Transverse colon (tissue), 4 donors: ENCODE results near the gene PSMC3IP. TPM values are rescaled to one million over a fixed set of nuclear protein-coding genes. Genes with fewer than 3 reads are reported as not detected.

Source experiments
- DNase-seq: peaks from one replicate; pipeline ENCODE4 v3.0.0-alpha.2; 2019
- H3K27ac ChIP-seq, 4 donors: fragments of 200-600 bp; sonication (generic); 2 replicates each; pipeline ENCODE4 v1.5.1; 2016 to 2018; ENCODE audit warnings: inconsistent platforms in 4 of 4
- H3K27me3 ChIP-seq: fragments of 200-600 bp; sonication (generic); 2 replicates; pipeline ENCODE4 v1.5.1; 2017; ENCODE audit warnings: inconsistent platforms
- H3K36me3 ChIP-seq, 4 donors: fragments of 200-600 bp; sonication (generic); 2 replicates each; pipeline ENCODE4 v1.5.1; 2017 to 2019; ENCODE audit warnings: inconsistent platforms in 4 of 4
- H3K4me1 ChIP-seq, 4 donors: fragments of 200-600 bp; sonication (generic); 2 replicates each; pipeline ENCODE4 v1.5.1; 2017 to 2020; ENCODE audit warnings: inconsistent platforms in 4 of 4
- H3K4me3 ChIP-seq, 4 donors: fragments of 200-600 bp; sonication (generic); 1 replicate in 1 of 4; 2 replicates in 3 of 4; pipeline versions ENCODE4 v1.5.1 to v1.6.1; 2017 to 2019; ENCODE audit warnings: inconsistent platforms in 4 of 4
- H3K9me3 ChIP-seq, 2 donors: fragments of 200-600 bp; sonication (generic); 2 replicates each; pipeline ENCODE4 v1.5.1; 2017 to 2019; ENCODE audit warnings: inconsistent platforms in 2 of 2
- EP300 ChIP-seq: sonication (generic); formaldehyde crosslinking; IDR thresholded peaks from one replicate; pipeline ENCODE4 v1.6.1; 2017; ENCODE audit warnings: antibody characterized with exemption, low read depth
- POLR2A ChIP-seq: fragments of 450-650 bp; IDR thresholded peaks from one replicate; pipeline ENCODE4 v1.6.1; 2016; ENCODE audit warnings: antibody characterized with exemption, mild to moderate bottlenecking, moderate library complexity
- POLR2AphosphoS5 ChIP-seq, 3 donors: sonication (generic); formaldehyde crosslinking; IDR thresholded peaks; one replicate each; pipeline ENCODE4 v1.6.1; 2016; ENCODE audit warnings: antibody characterized with exemption in 3 of 3
- WGBS, 2 donors: methylation state at CpG; one replicate each; pipeline ENCODE4 v1.1.5; 2018; ENCODE audit warnings: low coverage in 1 of 2; 5-methylcytosine and 5-hydroxymethylcytosine counted together
- in situ Hi-C, 4 donors: fragments of 200-750 bp; cut with MboI; loops; one replicate each; pipeline versions ENCODE4 v1.15.0 to v1.15.1; 2017; ENCODE audit warnings: low sequenced_read_pairs in 3 of 4, low pct_ligation_motif_present in 1 of 4, low pct_unique_long_range_greater_than_20kb in 1 of 4
- intact Hi-C: fragments of 100-400 bp; cut with DNase I; formaldehyde crosslinking; loops from one replicate; pipeline ENCODE4 v1.15.1; 2023; ENCODE audit warnings: low total_unique reads
- total RNA-seq, 4 donors: library from RNA; depleted of rRNA; stranded (reverse); fragments of >200 nt; gene quantifications; one replicate each; pipeline ENCODE4 v1.1.0, GENCODE V29; 2016
- TF ChIP-seq, protein P1 (sequence below), 5 experiments: fragments of 200-600 bp in 3 of 5; fragments of 450-650 bp in 2 of 5; sonication (generic) in 3 of 5; IDR thresholded peaks; 1 replicate in 2 of 5; 2 replicates in 3 of 5; pipeline ENCODE4 v1.5.1; 2016 to 2017; ENCODE audit warnings: antibody characterized with exemption in 5 of 5, inconsistent platforms in 3 of 5, mild to moderate bottlenecking in 2 of 5, moderate library complexity in 1 of 5

The PSMC3IP gene
- total RNA-seq, 4 donors from 2014 or later = 0.96 to 2.6 (median 1.3) TPM; not detected in 1

GRCh38 chr17:42529061-42529460 is 48.5 kb downstream of the PSMC3IP start:
- Histone ChIP-seq H3K4me3 (no peak overlapping the region), H3K36me3 (no peaks in the 10 kb centered on the region), H3K27ac (no peak overlapping the region), H3K27me3 (no peaks in the 10 kb centered on the region), H3K4me1 (peaks cover 13 to 47% (median 29%) of the 10 kb centered on the region in 4 donors), H3K9me3 (no peaks in the 10 kb centered on the region)
- TF ChIP-seq, protein P1, sequence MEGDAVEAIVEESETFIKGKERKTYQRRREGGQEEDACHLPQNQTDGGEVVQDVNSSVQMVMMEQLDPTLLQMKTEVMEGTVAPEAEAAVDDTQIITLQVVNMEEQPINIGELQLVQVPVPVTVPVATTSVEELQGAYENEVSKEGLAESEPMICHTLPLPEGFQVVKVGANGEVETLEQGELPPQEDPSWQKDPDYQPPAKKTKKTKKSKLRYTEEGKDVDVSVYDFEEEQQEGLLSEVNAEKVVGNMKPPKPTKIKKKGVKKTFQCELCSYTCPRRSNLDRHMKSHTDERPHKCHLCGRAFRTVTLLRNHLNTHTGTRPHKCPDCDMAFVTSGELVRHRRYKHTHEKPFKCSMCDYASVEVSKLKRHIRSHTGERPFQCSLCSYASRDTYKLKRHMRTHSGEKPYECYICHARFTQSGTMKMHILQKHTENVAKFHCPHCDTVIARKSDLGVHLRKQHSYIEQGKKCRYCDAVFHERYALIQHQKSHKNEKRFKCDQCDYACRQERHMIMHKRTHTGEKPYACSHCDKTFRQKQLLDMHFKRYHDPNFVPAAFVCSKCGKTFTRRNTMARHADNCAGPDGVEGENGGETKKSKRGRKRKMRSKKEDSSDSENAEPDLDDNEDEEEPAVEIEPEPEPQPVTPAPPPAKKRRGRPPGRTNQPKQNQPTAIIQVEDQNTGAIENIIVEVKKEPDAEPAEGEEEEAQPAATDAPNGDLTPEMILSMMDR (IDR thresholded peaks at IDR 0.05) = no peak
- TF ChIP-seq POLR2A = no peak
- TF ChIP-seq POLR2AphosphoS5 (IDR thresholded peaks at IDR 0.05) = no peak
- no peak for TF ChIP-seq EP300
- no peak for DNase-seq
- in situ Hi-C loops (loop anchor here in 2 of 4 donors (5.0 to 10.0 kb wide), 3 partner anchors 94 to 207 kb away; no protein-coding TSS in a partner anchor), intact Hi-C loops (loop anchor here (5.0 to 10.0 kb wide), 2 partner anchors 104 to 207 kb away; partner anchors contain the start of gene CAVIN1)
- 58 to 60% methylated on average over 1 to 3 of the region's 3 CpGs for WGBS, 2 donors

GRCh38 chr17:42527932-42528331 is 49.6 kb downstream of the PSMC3IP start:
- TF ChIP-seq POLR2AphosphoS5 (IDR thresholded peaks at IDR 0.05) (no peak), POLR2A (no peak), EP300 (no peak)
- TF ChIP-seq, protein P1 (IDR thresholded peaks at IDR 0.05) = no peak
- peaks cover 15 to 49% (median 30%) of the 10 kb centered on the region in 4 donors for H3K4me1 ChIP-seq
- no peak for DNase-seq
- intact Hi-C loops = loop anchor here (5.0 to 10.0 kb wide), 2 partner anchors 103 to 206 kb away; partner anchors contain the start of gene CAVIN1
- no peak overlapping the region for H3K4me3 ChIP-seq
- no peaks in the 10 kb centered on the region for H3K36me3 ChIP-seq
- H3K27me3 ChIP-seq = no peaks in the 10 kb centered on the region
- in situ Hi-C loops = loop anchor here in 2 of 4 donors (5.0 to 10.0 kb wide), 3 partner anchors 93 to 206 kb away; no protein-coding TSS in a partner anchor
- H3K27ac ChIP-seq = no peak overlapping the region
- H3K9me3 ChIP-seq = no peaks in the 10 kb centered on the region
- WGBS, 2 donors = 93% methylated on average over 6 of the region's 6 CpGs; no CpG with 5 or more reads in 1 of the 2 donors

GRCh38 chr17:42526031-42526444 is 51.5 kb downstream of the PSMC3IP start:
- intact Hi-C loops (loop anchor here (5.0 to 10.0 kb wide), 2 partner anchors 101 to 204 kb away; partner anchors contain the start of gene CAVIN1), in situ Hi-C loops (loop anchor here in 2 of 4 donors (5.0 to 10.0 kb wide), 3 partner anchors 91 to 204 kb away; no protein-coding TSS in a partner anchor)
- DNase-seq = peak; percentile 49
- Histone ChIP-seq H3K4me3 (no peak overlapping the region), H3K9me3 (no peaks in the 10 kb centered on the region), H3K36me3 (no peaks in the 10 kb centered on the region), H3K27ac (peak overlapping the region; percentile 60 to 72 (median 70)), H3K27me3 (no peaks in the 10 kb centered on the region), H3K4me1 (peaks cover 29 to 57% (median 38%) of the 10 kb centered on the region in 4 donors)
- TF ChIP-seq EP300 = no peak
- TF ChIP-seq POLR2AphosphoS5 (IDR thresholded peaks at IDR 0.05) = peak in 1 of 3 donors; percentile 7
- TF ChIP-seq POLR2A = no peak
- TF ChIP-seq, protein P1 (IDR thresholded peaks at IDR 0.05) = no peak
- 20 to 52% methylated on average over 1 to 6 of the region's 6 CpGs for WGBS, 2 donors

DNA sequence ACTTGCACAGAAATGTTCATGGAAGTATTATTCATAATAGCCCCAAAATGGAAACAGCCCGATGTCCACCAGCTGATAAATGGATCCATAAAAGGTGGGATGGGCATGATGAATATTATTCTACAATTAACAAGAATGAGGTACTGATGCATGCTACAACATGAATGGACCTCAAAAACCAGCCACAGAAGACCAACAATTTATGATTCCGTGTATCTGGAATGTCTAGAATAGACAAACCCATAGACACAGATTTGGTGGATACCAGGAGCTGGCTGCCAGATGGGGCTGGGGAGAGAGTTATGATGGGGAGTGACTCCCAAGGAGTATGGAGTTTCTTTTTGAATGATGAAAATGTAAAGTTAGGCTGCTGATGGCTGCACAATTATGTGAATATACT is 52.3 kb downstream of the PSMC3IP start:
- DNase-seq = no peak
- H3K27me3 ChIP-seq = no peaks in the 10 kb centered on the region
- no peak for TF ChIP-seq POLR2AphosphoS5 (IDR thresholded peaks at IDR 0.05)
- TF ChIP-seq EP300 = no peak
- TF ChIP-seq POLR2A = no peak
- TF ChIP-seq, protein P1 (IDR thresholded peaks at IDR 0.05) = no peak
- peak overlapping the region in 3 of 4 donors; percentile 60 to 72 (median 68) for H3K27ac ChIP-seq
- WGBS, 2 donors = 83 to 85% methylated on average over 2 of the region's 2 CpGs
- intact Hi-C loops = loop anchor here (5.0 to 10.0 kb wide), 2 partner anchors 100 to 203 kb away; partner anchors contain the start of gene CAVIN1
- no peak overlapping the region for H3K4me3 ChIP-seq
- in situ Hi-C loops = loop anchor here in 2 of 4 donors (5.0 to 10.0 kb wide), 3 partner anchors 90 to 203 kb away; no protein-coding TSS in a partner anchor
- H3K4me1 ChIP-seq = peaks cover 37 to 57% (median 39%) of the 10 kb centered on the region in 4 donors
- H3K36me3 ChIP-seq = no peaks in the 10 kb centered on the region
- H3K9me3 ChIP-seq = no peaks in the 10 kb centered on the region
